ENCODE data around the gene NLRP10.

NLRP10 gene

DNA sequence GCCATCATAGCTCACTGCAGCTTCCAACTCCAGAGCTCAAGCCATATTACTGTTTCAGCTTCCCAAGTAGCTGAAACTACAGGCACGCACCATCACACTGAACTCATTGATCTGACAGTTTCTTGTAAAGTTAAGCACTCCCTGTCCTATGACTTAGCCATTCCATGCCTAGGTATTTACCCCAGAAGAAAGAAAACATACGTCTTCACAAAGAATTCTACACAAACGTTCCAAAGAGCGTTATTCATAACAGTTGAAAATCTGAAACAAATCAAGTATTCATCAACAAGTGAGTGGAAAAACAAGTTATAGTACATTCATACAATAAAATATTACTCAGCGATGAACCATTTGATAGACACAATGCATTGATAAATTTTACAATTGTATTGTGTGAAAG, 7.8 kb upstream of the NLRP10 start:
- DNase-seq: no peak

DNA sequence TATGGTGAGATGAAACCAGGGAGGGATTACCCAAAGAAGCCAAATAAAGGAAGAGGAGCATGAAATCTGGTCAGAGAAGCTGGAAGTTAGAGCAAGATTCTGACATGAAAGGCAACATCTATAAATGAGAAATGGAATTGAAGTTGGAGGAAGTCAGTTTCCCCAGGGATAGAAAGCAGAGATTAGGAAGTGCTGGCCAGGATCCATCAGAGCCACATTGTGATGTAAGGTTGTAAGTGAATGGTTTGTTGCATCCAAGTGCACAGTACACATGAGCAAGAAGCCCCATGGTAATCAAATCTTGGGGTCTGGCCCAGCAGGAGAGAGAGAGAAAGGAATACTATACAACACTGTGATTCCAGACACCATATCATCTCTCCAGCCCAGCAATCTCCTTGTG, 6.6 kb upstream of the NLRP10 start:
- DNase-seq: no peak

- no peak for DNase-seq
These were observed 4.8 kb upstream of the NLRP10 start for GRCh38 chr11:7969756-7970646.

GRCh38 chr11:7968686-7969085, 3.4 kb upstream of the NLRP10 start:
- DNase-seq: no peak

DNA sequence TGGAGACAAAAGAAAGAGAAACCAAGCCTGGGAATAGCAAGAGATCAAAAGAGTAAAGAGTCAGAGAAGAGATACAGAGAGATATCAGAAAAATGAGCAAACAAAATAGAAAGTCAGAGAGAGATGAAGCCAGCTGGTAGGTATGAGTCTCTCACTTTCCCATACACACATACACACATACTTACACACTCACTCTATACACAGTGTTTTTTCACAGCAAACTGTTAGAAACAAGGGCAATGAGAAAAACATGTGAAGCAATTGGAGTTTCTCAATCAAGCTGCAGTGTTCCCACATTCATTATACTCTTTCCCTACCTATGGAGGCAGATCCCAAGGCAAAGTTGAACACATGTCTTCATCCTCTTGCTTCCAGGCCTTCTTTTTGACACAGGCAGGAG, 2.6 kb upstream of the NLRP10 start:
- DNase-seq: no peak

- no peak for DNase-seq
These were observed 1.9 kb upstream of the NLRP10 start for GRCh38 chr11:7967097-7967496.

GRCh38 chr11:7964873-7965272, 374 bp downstream of the NLRP10 start:
- DNase-seq: no peak

DNA sequence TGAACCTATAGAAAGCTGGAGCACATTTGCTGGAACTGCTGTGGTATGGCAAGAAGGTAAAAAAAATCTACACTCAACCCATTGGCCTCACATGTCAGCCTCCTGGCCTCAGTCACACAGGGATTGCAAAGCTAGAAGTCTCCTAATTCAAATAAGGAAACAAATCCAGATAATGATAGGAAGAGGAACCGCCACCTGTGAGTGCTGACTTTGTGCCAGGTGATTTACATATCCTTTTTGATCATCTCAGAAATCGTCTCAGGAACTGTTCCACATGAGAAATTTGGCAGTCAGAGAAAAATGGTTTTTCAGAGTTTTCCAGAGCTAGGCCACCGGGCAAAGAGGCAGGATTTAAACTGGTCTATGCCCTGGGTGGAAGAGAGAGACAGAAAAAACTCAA, 986 bp downstream of the NLRP10 start:
- DNase-seq: no peak

DNA sequence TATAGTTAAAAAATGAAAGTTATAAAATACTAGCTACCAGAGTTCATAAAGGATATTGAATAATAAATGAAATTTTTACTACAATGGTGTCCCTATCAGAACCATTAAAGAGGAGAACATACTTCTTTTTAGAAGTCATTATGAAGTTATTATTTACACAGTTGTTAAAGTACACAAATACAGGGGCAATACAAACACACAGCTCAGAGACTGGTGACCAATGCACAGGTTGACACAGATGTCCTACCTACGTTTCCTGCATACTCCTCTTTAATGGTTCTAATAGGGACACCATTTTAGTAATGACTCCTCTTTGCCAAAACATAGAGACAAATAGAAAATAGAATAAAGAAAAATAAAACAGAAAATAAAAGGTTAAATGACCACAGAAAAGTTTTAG, 10.1 kb downstream of the NLRP10 start:
- no peak for DNase-seq

DNA sequence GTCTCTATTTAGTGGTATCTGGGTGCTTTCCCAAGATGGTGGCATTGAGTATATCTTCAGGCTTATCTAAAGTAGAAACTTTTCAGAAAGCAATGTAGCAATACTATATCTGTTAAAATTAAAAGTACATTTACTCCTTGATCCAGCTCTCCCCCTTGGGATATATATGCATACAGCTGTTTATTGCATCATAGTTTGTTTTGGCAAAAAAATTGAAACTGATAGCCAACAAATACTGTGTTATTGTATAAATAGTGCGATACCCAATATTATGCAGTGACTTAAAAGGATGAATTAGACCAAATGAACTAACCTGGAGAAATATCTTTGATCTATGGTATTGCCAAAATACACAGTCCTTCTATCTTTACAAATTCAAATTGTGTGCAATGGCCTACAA, 15.3 kb downstream of the NLRP10 start:
- DNase-seq: no peak

DNA sequence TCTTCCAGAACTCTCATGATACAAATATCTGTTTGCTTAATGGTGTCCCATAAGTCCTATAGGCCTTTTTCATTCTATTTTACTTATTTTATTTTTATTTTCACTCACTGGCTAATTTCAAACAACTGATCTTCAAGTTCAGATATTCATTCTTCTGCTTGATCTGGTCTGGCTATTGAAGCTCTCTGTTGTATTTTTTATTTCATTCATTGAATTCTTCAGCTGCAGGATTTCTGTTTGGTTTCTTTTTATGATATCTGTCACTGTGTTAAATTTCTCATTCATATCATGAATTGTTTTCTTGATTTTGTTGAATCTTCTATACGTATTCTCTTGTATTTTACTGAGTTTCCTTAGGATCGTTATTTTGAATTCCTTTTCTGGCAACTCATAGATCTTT, 21.1 kb downstream of the NLRP10 start:
- DNase-seq: no peak

GRCh38 chr11:7941608-7942007, 23.6 kb downstream of the NLRP10 start, which contains the start of gene OR10A3:
Gene OR10A3, minus strand, starts transcription at chr11:7941708. Its CDS starts 2,188 bp downstream, at chr11:7939520.
- no peak for DNase-seq

DNA sequence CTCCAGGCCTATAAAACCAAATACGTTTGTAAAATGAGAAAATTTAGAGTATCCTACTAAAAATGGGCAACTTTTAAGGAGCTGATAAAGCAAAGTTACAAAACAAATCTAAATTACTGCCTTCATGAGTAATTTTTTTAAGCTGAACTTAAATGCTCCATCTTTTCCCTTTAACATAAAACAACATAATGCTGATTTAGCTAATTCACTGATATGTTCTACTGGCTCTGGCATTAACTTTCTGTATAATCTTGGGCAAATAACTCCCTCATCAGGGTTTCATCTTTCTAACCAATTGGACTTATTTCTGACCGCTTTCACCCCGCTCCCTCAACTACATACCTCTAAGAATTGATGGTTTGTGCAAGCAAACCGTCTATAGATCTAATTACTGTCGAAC, 24.1 kb downstream of the NLRP10 start:
- DNase-seq: no peak

GRCh38 chr11:7936615-7937014, 28.6 kb downstream of the NLRP10 start:
- no peak for DNase-seq

- no peak for DNase-seq
These were observed 34.1 kb downstream of the NLRP10 start, which contains the start of gene OR10A6 for GRCh38 chr11:7931168-7931567. Gene OR10A6, minus strand, starts transcription at chr11:7931268. Its CDS starts 2,606 bp downstream, at chr11:7928662.

GRCh38 chr11:7927635-7928034, 37.6 kb downstream of the NLRP10 start:
- no peak for DNase-seq

DNA sequence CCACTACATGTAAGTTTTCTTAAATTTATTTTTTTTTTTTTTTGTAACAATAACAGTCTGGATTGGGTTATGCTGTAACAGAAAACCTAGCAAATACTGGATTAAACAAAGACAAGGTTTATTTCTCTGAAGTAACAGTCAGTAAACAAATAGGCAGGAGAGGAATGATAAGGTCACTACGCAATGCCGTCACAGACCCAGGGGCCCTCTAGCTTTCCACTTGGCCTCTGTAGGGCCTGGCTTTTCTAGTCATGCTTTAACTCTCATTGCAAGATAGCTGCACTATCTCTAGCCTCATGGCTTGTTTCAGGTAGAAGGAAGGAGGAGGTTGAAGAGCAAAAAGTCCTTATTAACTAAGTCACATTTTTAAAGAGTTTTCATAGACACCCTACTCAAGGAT, 40.7 kb downstream of the NLRP10 start:
- no peak for DNase-seq

GRCh38 chr11:7918141-7918540, 47.1 kb downstream of the NLRP10 start:
- DNase-seq: no peak
